Mesenteric fat pad (tissue), 1 donor: ENCODE measurements around the gene ENPP6. TPM values are rescaled to one million over a fixed set of nuclear protein-coding genes. Genes with fewer than 3 reads are reported as not detected.
"Not testable (repeated sequence)": the region's sequence is repeated elsewhere in the genome, so short reads cannot be mapped to it uniquely, and the experiment has no call there.

Experiments
- DNase-seq: peaks from one replicate; pipeline ENCODE4 v3.0.0-alpha.2; 2020; ENCODE audit warnings: low spot score
- total RNA-seq: library from RNA; stranded (reverse); fragmentation: NEBNext Ultra II Directional; extraction: Animal tissue kit (Norgen Biotek cat#: 25700); gene quantifications from one replicate; pipeline ENCODE4 v1.2.1, GENCODE V29; 2021
- donor health status: DM: yes; HTN: yes; CAD: no.

Gene ENPP6
- total RNA-seq, 1 donor from 2014 or later: not detected

DNA sequence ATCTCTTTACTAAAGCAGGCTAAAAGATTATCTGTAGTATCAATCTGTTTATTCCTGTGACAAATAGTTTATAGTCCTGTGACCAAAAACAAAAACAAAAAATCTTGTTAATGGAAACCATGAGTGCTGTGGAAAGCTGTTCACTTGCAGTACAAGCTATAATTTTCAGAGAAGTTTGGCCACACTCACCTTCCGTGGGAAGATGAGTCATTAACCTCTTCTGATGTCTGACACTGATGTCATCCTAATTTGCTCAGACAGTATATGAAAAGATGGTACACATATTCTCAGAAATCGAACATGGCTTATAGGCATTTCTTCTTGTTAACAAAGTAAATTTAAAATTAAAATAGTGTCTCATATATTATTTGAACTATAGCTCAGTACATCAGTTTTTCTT is 19.9 kb upstream of the ENPP6 start:
- DNase-seq: no peak

DNA sequence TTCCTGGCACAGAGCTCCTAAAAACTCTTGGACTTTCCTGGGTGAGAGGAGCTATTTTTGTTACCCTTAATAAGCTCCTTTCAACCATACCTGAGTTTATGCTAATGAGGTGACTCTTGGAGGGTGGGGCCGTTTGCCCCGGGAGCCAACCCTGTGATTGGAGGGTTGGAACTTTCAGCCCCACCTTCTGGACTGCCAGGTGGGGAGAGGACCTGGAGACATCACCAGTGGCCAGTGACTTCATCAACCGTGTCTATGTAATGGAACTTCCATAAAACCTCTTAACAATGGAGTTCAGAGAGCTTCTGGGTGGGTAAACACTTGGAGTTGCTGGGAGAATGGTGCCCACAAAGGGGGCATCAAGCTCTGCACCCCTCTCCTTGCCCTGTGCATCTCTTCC is 17.9 kb upstream of the ENPP6 start:
- no peak for DNase-seq

DNA sequence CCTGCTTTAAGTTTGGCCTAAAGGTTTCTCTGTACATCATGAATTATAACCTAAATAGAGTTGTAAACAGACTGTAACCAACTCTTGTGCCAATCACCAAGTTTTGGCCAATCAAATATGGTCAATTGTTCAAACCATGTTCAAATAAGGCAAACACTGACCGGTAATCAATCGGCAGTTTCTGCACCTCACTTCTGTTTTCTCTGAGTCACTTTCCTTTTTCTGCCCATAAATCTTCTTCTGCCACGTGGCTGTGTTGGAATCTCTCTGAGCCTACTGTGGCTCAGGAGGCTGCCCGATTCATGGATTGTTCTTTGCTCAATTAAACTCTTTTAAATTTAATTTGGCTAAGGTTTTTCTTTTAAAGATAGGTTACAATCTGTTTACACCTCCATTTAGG is 16.5 kb upstream of the ENPP6 start:
- DNase-seq: no peak

DNA sequence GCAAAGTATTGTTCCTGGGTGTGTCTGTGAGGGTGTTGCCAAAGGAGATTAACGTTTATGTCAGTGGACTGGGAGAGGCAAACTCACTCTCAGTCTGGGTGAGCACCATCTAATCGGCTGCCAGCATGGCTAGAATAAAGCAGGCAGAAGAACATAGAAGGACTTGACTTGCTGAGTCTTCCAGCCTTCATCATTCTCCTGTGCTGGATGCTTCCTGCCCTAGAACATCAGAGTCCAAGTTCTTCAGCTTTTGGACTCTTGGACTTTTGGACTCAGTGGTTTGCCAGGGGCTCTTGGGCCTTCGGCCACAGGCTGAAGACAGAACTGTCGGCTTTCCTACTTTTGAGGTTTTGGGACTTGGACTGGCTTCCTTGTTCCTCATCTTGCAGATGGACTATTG is 15.3 kb upstream of the ENPP6 start:
- DNase-seq: no peak

DNA sequence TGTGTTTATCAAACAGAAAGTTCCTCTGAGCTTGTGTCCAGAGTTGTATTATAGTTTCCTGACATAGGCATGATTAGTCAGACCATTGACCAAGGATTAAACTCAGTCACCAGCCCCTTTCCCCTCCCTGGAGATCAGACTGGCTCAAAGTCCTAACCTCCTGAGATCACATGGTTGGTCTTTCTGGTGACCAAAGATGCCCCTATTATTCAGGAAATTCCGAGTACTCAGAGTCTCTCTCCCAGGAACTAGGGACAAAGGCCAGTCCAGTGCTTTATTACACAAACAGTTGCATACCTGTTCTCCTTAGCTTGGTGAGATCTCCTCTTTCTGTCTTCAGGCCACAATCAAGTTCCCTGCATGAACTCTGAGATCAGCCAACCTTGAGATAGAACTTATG is 14.5 kb upstream of the ENPP6 start:
- no peak for DNase-seq

DNA sequence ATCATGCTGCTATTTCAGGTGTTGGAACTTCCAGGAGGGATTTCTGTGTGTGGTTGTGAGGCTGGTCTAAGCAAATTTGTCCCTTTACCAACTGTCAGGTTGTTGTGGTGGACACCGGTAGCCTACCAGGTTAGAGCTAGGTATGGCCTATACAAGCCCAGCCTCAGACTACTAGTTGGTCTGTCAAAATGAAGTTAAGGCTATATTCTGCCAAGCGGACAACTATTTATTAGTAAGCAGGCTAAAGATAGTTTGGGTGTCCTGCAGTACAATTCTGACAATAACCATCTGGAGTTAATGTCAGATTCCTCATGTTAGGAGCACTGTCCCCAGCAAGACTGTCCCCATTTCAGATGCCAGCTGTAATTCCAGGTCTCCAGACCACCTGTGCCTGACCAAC is 13.9 kb upstream of the ENPP6 start:
- DNase-seq: no peak

DNA sequence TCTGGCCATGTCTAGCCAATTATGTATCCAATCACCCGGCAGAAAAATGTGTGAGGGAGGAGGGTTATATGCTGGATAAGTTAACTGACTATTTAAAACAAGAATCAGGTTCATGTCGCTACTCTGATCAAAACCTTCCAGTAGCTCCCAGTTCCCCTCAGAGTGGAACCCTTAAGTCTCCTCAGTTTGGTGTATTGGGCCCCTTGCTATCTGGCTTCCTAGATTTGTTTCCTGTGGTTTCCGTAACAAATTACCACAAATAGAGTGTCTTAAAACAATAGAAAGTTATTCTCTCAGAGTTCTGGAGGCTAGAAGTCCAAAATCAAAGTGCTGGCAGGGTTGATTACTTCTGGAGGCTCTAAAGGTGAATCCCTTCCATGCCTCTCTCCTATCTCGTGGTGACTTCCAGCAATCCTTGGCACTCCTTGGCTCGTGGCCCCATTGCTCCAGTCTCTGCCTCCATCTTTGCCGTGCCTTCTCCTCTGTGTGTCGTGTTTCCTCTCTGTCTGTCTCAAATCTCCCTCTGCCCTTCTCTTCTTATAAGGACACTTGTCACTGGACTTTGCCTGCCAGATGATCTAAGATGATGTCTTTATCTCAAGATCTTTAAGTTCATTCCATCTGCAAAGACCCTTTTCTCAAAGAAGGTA is 10.5 kb upstream of the ENPP6 start:
- DNase-seq: no peak

DNA sequence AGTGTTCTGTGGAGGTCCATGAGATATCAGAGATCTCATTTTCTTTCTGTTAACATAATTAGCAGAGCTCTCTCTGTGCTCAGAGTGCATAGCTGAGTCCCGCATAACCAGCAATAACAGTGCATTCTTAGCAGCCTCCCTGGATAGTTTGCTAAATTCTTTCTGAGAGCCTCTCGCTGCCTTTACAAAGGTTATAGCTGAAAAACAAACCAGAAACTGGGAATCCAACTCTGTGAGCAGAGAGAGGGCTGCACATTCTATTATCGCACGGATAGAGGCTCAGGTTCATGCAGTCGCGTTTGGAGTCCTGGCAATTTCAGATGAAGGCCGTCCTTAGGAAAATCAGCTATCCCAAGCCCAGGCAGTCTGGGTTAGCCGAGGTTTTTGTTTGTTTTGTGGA is 1.2 kb downstream of the ENPP6 start:
- DNase-seq: no peak

DNA sequence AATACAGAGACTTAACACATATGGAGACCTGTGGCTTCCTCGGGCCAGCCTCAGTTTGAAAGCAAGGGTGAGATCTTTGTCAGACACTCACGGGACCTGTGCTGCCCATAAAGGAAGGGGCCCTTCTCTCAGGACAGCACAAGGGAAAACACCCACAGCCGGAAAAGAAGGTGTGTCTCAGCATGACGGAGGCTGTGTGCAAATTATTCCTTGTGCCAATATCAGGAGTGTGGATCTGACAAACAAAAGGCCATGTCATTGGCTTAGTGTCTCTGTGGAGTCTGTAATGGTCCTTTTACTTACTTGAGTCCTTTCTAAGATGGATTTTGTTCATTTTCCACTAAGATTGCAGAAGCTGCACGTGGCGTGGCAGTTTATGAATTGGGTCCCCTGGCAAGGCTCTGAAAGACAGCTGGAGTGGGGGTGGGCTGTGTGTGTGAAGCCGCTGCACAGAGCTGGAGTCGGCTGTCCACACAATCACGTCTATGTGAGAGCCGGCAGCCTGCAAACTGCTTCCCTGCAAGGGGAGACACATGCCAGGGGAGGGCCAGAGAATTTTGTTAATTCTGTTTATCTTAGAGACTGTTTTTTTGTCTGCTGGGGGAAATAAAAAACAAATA is 1.9 kb downstream of the ENPP6 start:
- no peak for DNase-seq

DNA sequence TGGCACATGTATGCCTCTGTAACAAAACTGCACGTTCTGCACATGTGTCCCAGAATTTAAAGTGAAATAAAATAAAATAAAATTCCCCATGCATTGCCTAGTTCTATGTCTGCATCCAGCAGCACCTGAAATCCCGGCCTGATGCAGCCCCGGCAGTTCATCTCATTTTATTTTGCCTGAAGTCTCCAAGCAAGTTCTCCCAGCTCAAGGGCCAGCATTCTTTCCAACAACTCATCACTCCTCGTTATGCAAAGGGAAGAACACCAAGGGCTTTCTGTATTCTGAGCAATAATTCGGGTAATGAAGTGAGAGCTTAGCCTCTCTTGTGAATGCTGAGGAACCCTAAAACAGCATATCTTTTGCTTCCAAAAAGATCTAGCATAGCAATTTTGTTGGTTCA is 2.7 kb downstream of the ENPP6 start:
- no peak for DNase-seq

DNA sequence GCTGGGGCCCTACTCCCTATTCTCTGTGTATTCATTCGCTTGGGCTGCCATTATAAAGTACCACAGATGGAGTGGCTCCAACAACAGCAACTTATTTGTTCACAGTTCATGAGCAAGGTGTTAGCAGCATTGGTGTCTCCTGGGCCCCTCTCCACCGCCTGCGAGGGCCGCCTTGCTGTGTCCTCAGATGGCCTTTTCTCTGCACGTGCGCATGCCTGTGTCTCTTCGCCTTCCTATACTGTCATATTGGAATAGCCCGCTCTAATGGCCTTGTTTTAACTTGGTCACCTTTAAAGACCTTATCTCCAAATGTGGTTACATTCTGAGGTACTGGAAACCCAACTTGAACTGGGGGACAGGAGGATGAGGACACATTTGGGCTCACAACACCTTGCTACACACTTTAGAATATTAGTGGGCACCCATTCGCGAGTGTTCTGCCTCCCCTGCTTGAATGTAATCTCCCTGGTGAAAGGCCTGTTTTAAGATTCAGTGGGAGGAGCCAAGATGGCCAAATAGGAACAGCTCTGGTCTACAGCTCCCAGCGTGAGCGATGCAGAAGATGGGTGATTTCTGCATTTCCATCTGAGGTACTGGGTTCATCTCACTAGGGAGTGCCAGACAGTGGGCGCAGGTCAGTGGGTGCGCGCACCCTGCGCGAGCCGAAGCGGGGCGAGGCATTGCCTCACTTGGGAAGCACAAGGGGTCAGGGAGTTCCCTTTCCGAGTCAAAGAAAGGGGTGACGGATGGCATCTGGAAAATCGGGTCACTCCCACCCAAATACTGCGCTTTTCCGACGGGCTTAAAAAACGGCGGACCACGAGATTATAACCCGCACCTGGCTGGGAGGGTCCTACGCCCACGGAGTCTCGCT is 9.7 kb downstream of the ENPP6 start:
- not testable (repeated sequence) for DNase-seq

DNA sequence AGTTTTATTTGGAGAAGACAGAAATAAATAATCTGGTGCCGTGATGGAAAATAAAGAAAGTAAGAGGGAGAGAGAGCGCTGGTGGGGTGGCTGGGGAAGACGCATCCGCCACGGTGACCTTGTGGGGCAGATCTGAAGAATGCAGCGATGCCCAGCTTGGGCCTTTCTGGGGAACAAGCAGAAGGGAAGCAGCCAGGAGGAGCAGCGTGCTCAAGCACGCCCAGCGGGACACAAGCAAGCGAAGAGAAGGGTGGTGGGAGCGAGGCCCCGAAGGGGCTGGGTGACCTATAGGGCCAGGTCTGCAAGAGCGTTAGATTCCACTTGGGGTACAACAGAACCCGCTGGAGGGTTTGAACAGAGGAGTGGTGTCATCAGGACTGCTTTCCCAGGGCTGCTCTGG is 12.4 kb downstream of the ENPP6 start:
- DNase-seq: no peak

DNA sequence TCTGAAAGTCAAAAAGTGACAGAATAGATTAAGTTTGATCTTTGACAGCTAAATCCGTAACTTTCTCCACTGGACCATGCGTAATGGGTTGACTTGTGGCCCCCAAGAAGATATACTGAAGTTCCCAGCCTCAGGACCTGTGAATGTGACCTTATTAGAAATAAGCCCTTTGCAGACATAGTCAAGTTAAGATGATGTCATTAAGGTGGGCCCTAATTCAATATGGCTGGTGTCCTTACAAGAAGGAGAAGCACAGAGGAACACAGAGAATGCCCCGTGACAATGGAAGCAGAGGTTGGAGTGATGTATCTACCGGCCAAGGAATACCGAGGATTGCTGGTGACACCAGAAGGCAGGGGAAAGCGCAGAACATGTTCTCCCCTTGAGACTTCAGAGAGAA is 14.4 kb downstream of the ENPP6 start:
- no peak for DNase-seq

DNA sequence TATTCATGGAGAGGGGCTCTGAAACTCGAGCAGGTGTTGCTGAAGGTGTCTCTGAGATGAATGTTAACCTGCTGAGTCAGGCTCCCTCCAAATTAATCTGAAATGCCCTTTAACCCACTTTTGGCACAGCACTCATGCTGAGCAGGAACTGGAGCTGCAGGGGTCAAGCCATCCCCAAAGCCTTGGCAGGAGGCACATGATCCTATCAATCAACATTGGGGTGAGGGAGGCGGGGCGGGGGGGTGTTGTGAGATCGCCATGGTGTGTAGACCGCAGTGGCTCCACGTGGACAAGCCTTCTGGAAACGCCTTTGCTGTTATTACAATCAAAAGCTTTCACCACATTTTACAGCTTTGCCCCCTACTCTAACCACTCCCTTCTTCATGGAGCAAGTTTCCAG is 16.5 kb downstream of the ENPP6 start:
- DNase-seq: no peak

DNA sequence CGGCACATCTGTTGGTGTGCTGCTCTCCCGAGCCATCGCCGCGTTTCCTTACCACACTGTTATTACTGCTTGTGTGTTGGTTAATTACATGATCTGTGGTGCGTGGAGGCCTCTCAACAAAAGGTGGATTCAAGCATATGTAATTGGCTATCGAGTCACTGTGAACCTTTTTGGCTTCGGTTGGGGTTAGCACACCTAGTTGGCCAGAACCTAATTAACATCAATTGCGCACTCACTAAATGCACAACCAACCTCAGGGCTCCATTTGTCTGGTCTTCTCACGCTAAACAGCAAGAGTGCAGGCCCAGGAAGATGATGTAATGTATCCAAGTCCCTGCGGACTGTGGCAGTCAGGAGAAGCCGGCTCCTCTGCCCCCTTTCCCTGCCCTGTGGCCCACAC is 17.4 kb downstream of the ENPP6 start:
- no peak for DNase-seq

DNA sequence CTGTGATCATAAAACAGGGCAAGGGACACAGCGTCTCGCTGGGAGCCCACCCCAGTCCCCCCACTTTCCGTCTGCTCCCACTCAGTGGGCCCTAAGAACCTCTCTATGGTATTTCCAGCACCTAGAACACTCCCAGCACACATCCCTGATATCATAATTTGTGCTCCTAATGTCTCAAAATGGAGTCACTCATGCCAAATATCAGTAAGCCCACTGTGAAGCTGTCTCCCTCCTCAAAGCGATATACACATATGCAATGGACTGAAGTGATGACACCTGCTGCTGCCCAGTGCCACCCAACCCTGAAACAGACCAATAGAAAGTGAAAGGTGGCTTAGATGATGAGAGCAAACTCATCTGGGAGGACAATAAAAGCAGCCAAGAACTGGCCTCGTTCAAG is 17.9 kb downstream of the ENPP6 start:
- DNase-seq: no peak

DNA sequence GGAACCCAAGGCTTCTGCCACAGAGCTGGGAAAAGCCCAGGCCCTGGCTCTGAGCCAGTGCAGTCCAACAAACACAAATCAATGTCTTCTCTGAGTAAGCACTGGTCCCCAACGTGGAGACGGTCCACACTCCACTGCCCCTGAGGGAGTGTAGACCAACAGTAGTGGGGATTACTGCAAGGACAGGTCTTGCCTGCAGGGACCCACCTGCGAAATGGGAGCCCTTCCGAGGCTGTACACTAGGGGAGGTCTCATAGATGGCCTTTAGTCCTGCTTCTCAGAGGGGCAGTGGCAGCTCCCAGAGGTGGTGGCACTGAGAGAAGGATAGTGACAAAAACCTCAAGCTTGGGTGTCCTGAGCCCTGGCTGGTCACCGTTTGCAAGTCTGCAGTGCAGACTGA is 19.5 kb downstream of the ENPP6 start:
- no peak for DNase-seq

DNA sequence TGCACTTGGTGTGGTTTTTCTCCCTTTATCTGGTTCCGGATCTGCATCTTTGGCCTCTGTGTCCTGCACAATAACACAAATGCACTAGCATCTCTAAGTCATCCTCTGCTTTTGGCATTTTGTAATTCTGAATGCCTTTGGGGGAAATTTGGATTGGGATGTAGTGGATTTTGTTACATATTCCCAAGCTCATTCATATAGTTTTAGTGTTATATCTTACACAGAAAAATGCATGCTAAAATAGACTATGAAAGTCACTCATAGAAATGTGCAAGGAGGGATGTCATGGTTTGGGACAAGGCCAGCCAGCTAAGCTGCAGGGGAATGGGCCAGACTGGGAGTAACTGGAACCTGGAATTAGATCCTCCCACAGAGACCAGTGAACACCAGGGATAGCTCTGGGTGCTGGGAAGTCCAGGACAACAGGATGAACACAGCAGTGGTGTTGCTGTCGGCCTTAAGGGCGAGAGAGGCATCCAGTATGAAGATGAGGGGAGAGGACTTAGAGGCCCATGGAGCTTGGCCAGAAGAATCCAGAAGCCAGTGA is 20.1 kb downstream of the ENPP6 start:
- no peak for DNase-seq

DNA sequence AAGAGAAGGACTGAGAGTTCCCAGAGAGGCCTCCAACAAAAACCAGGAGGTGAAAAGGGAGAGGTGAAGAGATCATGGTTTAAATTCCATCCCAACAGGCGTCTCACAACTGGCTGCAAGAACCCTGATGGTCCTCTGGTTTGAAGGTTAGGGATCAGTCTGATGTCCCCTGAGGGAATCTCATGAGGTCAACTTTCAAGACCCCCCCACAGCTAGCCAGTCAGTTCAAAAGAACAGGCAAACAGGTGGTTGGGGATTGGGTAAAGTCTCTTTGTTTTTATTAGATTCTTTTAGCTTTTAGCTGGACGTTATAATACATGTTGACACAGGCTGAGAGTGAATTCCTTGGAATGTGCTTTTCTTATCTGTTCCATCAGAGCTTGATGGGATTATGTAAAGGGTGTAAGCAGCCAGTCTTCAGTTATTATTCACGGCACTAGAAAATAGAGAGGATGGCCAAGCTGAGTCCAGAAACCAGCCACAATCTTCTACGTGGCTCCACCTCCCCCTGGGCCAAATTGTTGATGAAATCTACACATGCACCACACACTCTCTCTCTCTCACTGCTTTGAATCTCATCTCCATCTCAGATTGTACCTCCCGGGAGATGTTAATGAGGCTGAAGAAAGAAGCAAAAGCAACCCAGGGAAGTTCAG is 20.8 kb downstream of the ENPP6 start:
- no peak for DNase-seq

DNA sequence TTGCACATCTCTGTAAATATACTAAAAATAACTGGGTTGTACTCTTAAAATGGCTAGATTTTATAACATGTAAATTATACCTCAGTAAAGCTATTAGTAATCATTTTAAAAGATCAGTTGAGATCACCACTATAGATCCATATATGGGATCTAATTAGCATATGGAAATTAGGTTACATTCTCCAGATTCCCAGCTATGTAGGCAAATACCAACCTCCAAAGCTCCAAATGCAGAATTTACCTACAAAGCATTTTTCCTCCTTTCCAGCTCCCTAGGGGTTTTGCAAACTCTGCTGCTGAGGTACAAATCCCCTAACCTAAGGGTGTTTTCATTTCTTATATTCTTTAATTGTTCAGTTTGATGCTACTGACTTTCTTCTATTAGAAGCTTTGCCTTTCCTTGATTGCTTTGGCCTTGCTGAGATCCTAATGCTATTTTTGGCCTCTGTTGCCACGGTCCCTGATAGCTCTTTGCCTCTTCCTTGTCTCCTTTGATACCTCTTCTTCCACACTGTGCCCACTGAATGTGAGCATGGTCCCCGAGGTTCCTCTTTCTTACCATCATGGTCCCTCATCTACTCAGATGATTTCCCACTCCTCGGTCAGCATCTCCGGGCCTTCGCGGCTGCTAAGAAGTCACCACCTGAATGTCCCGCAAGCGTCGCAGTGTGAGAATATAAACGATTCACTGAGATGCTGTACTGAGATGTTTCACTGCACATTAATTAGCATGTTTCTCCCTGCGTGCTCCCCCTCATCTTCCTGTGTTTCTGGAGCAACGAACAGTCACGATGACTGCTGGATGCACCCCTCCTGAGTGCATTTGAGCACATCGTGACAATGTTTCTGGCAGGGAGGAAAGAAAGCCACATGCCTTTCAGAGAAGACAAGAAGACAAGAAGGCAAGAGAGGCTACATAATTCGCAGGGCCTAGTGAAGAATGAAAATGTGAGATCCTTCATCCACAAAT is 23.8 kb downstream of the ENPP6 start:
- no peak for DNase-seq

DNA sequence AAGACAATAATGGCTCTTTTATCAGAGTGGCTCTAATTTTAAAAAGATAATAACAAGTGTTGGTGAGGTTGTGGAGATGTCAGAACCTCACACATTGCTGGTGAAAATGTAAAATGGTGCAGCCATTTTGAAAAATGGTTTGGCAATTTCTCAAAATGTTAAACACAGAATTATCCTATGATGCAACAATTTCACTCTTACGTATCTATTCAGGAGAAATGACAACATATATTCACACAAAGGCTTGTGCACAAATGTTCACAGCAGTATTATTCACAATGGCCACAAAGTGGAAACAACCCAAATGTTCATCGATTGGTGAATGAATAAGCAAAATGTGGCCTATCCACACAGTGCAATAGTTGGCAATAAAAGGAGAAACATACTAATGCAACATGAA is 24.7 kb downstream of the ENPP6 start:
- DNase-seq: no peak
